K562 (cell line): ENCODE data around the gene P2RY8. TPM values are rescaled to one million over a fixed set of nuclear protein-coding genes. Genes with fewer than 3 reads are reported as not detected.
"Not testable (repeated sequence)": the region's sequence is repeated elsewhere in the genome, so short reads cannot be mapped to it uniquely, and the experiment has no call there.

Experiments
- ATAC-seq: fragments of 200-7000 bp; cut with Tn5 transposase; 3 replicates; pipeline ENCODE4 v1.9.1; 2020; ENCODE audit warnings: moderate library complexity
- BruUV-seq: library from RNA; stranded (reverse); fragments of 400-500 nt; replicated peaks from 2 replicates; lab custom pipeline; 2021; lab: Mats Ljungman, UMichigan
- CTCF ChIA-PET: fragments of 300-600 bp; formaldehyde crosslinking; extraction: SDS; loops from one replicate; lab custom pipeline; 2021; ENCODE audit warnings: low intra/inter-chr PET ratio; lab: Yijun Ruan, JAX
- POLR2A ChIA-PET: fragments of 300-600, 350-650 bp; sonication (Branson Sonifier 250); formaldehyde crosslinking; extraction: SDS; loops from one replicate; lab custom pipeline; 2021; ENCODE audit warnings: antibody characterized with exemption, inconsistent platforms; lab: Yijun Ruan, JAX
- DNase-seq, 4 experiments: peaks; one replicate each; pipeline versions ENCODE4 v3.0.0 to v3.0.0-alpha.2; 2011 to 2018; ENCODE audit warnings: low spot score in 3 of 4, mixed read lengths in 3 of 4; ENCODE audit errors: extremely low read depth in 1 of 4
- FAIRE-seq: peaks from 2 replicates; lab custom pipeline; 2011; peaks lifted over from hg19 to GRCh38; lab: Jason Lieb, UNC
- H2AFZ ChIP-seq: 2 replicates; pipeline ENCODE4 v1.6.0; 2011; ENCODE audit warnings: low read depth, low read length, control low read depth, inconsistent platforms
- H3K27ac ChIP-seq: fragments of 200-600 bp; 3 replicates; pipeline ENCODE4 v1.8.0; 2011; ENCODE audit warnings: low read depth, mild to moderate bottlenecking, control low read depth, inconsistent platforms, low read length, moderate library complexity, mixed read lengths; ENCODE audit errors: extremely low read depth
- H3K27me3 ChIP-seq, 2 experiments: fragments of 300-600 bp in 1 of 2; 2 replicates in 1 of 2; 3 replicates in 1 of 2; pipeline versions ENCODE4 v1.6.0 to v1.8.0; 2011; ENCODE audit warnings: inconsistent platforms in 2 of 2, low read length in 2 of 2, mild to moderate bottlenecking in 1 of 2, mixed read lengths in 1 of 2, moderate library complexity in 1 of 2; ENCODE audit not compliant: control insufficient read depth in 2 of 2, insufficient read depth in 2 of 2
- H3K36me3 ChIP-seq: fragments of 300-600 bp; 3 replicates; pipeline ENCODE4 v1.8.0; 2011; ENCODE audit warnings: mild to moderate bottlenecking, low read length, inconsistent platforms; ENCODE audit not compliant: control insufficient read depth, insufficient read depth
- H3K4me1 ChIP-seq, 2 experiments: fragments of 200-600 bp in 1 of 2; replicated peaks in 1 of 2; 2 replicates in 1 of 2; 3 replicates in 1 of 2; pipeline versions ENCODE4 v1.5.1 to v1.8.0; 2011; ENCODE audit warnings: inconsistent platforms in 2 of 2, low read length in 2 of 2, mild to moderate bottlenecking in 1 of 2, mixed read lengths in 1 of 2, moderate library complexity in 1 of 2; ENCODE audit not compliant: control insufficient read depth in 2 of 2, insufficient read depth in 2 of 2
- H3K4me2 ChIP-seq: 2 replicates; pipeline ENCODE4 v1.6.1; 2011; ENCODE audit warnings: low read length, control low read depth, inconsistent platforms, mixed read lengths; ENCODE audit not compliant: insufficient read depth
- H3K4me3 ChIP-seq: fragments of 200-600 bp; sonication (generic), shearing (Covaris generic); 2 replicates; pipeline ENCODE4 v1.5.1; 2016; ENCODE audit warnings: control low read depth, inconsistent platforms
- H3K79me2 ChIP-seq: fragments of 200-600 bp; 3 replicates; pipeline ENCODE4 v1.8.0; 2011; ENCODE audit warnings: low read length, inconsistent platforms; ENCODE audit not compliant: control insufficient read depth, insufficient read depth
- H3K9ac ChIP-seq, 2 experiments: 2 replicates each; pipeline versions ENCODE4 v1.6.0 to v1.6.1; 2011; ENCODE audit warnings: low read depth in 2 of 2, low read length in 2 of 2, control low read depth in 1 of 2, inconsistent platforms in 1 of 2, mild to moderate bottlenecking in 1 of 2, mixed read lengths in 1 of 2; ENCODE audit not compliant: insufficient read depth in 1 of 2
- H3K9me1 ChIP-seq: one replicate; pipeline ENCODE4 v1.6.0; 2011; ENCODE audit warnings: inconsistent platforms, mild to moderate bottlenecking, low read length, moderate library complexity; ENCODE audit not compliant: control insufficient read depth, insufficient read depth
- H3K9me3 ChIP-seq: replicated peaks from 2 replicates; pipeline ENCODE4 v1.5.1; 2011; ENCODE audit warnings: low read depth, low read length, inconsistent platforms; ENCODE audit not compliant: control insufficient read depth, insufficient read depth
- H4K20me1 ChIP-seq: replicated peaks from 2 replicates; pipeline ENCODE4 v1.6.1; 2011; ENCODE audit warnings: low read length, inconsistent platforms, mixed read lengths; ENCODE audit not compliant: control insufficient read depth, insufficient read depth
- ETS2 ChIP-seq: IDR thresholded peaks from 2 replicates; pipeline ENCODE4 v1.6.1; 2016; ENCODE audit warnings: borderline replicate concordance, missing genetic modification characterization, mild to moderate bottlenecking, moderate library complexity, missing compliant biosample characterization; ENCODE audit not compliant: poor library complexity, severe bottlenecking
- JUN ChIP-seq, 2 experiments: sonication (generic) in 1 of 2; formaldehyde crosslinking in 1 of 2; IDR thresholded peaks; 2 replicates each; pipeline versions ENCODE4 v1.6.1 to v1.8.0; 2012 to 2022; ENCODE audit warnings: borderline replicate concordance in 2 of 2, mild to moderate bottlenecking in 2 of 2, improper control_type of control experiment in 1 of 2, low read depth in 1 of 2, low read length in 1 of 2, missing genetic modification reagents in 1 of 2
- MAFG ChIP-seq: fragments of 450-650 bp; conservative IDR thresholded peaks from 2 replicates; pipeline ENCODE4 v1.6.1; 2016; ENCODE audit warnings: missing genetic modification characterization, missing compliant biosample characterization
- MCM5 ChIP-seq: fragments of 450-650 bp; IDR thresholded peaks from 2 replicates; pipeline ENCODE4 v1.6.1; 2016; ENCODE audit warnings: low read depth
- SETDB1 ChIP-seq: IDR thresholded peaks from one replicate; pipeline ENCODE4 v1.6.1; 2012; ENCODE audit warnings: low read length, control low read depth, inconsistent platforms
- XRCC3 ChIP-seq: fragments of 450-650 bp; IDR thresholded peaks from 2 replicates; pipeline ENCODE4 v1.6.1; 2017; ENCODE audit warnings: mild to moderate bottlenecking, moderate library complexity
- ZNF253 ChIP-seq: fragments of 250-450 bp; sonication (Bioruptor Pico); conservative IDR thresholded peaks from 2 replicates; pipeline ENCODE4 v1.6.1; 2021; ENCODE audit warnings: mild to moderate bottlenecking
- WGBS: fragments of 100-300 bp; shearing (Covaris generic); methylation state at CpG from one replicate; pipeline ENCODE4 v1.1.6; 2016; ENCODE audit warnings: low coverage, mixed read lengths; ENCODE audit not compliant: insufficient coverage; ENCODE audit errors: missing lambda C conversion rate; 5-methylcytosine and 5-hydroxymethylcytosine counted together
- in situ Hi-C: fragments of 300-500 bp; cut with MboI; formaldehyde crosslinking; loops from 4 replicates; pipeline ENCODE4 v1.15.0; 2018; ENCODE audit warnings: inconsistent platforms, mixed read lengths
- intact Hi-C: fragments of 100-400 bp; cut with micrococcal nuclease; formaldehyde crosslinking; loops from 2 replicates; pipeline ENCODE4 v1.14.2; 2022
- polyA plus RNA-seq, 8 experiments: library from polyadenylated mRNA; depleted of rRNA in 4 of 8; stranded (reverse) in 5 of 8; unstranded in 3 of 8; fragments of >200 nt; fragmentation: Nextera tagmentation in 2 of 8; fragmentation: Illumina TruSeq in 1 of 8; extraction: Ambion mirVana in 2 of 8; extraction: Trizol in 1 of 8; gene quantifications; 2 replicates each; pipeline versions ENCODE4 v1.2.1 to v1.2.3, GENCODE V29; 2011 to 2014; ENCODE audit warnings: inconsistent platforms in 1 of 8, missing spikeins in 1 of 8
- total RNA-seq, 7 experiments: library from RNA; depleted of rRNA in 6 of 7; stranded (reverse); fragments of >200 nt in 6 of 7; fragmentation: Illumina TruSeq in 2 of 7; extraction: Trizol in 2 of 7; gene quantifications; 2 replicates each; pipeline versions ENCODE4 v1.2.1 to v1.2.3, GENCODE V29; 2011 to 2021; ENCODE audit warnings: low replicate concordance in 1 of 7
- TF ChIP-seq, protein P1 (sequence below): fragments of 450-650 bp; IDR thresholded peaks from 2 replicates; pipeline ENCODE4 v1.6.1; 2016; ENCODE audit warnings: low read depth

Gene P2RY8
- total and polyA plus RNA-seq, 9 of the 15 experiments (the other 6 are each of a cell fraction or from before 2014, with no cell fraction given), result 0.04 to 0.69 (median 0.08) TPM; not detected in 3

DNA sequence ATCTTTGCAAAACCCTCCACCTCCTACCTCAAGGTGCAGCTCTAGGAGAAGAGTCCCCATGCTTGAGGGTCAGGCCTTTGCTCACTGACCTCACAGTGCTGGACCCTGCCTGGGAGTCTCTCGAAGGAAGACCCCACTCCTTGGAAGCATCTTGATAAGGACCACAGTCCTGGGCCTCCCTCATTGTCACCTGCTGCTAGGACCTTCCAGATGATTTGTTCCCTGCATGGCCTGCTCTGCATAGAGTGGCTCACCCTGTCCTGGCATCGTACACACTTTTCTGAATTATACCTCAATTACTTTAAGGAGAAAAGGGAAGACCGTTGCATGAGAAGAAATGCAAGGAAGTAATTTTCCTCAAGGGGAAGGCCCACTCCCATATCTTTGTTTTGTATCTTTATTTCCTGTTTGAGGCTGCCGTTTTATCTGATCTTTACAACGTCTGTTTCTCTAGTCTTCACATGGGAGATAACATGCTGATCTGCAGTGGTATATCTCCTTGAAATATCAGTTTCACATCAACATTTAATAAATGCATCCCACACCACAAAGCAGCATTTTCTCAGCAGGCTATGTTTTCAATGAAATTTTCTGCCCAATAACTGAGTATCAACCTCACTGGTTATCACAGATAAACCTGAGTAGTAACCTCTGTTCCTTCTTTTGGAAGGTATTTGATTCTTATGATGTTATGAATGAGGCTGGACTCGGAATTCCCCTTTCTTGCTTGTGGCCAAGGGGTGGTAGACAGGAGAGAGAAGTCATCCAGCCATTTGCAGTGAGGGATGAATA lies 39.4 kb upstream of the P2RY8 start (continued):
- TF ChIP-seq, protein P1, sequence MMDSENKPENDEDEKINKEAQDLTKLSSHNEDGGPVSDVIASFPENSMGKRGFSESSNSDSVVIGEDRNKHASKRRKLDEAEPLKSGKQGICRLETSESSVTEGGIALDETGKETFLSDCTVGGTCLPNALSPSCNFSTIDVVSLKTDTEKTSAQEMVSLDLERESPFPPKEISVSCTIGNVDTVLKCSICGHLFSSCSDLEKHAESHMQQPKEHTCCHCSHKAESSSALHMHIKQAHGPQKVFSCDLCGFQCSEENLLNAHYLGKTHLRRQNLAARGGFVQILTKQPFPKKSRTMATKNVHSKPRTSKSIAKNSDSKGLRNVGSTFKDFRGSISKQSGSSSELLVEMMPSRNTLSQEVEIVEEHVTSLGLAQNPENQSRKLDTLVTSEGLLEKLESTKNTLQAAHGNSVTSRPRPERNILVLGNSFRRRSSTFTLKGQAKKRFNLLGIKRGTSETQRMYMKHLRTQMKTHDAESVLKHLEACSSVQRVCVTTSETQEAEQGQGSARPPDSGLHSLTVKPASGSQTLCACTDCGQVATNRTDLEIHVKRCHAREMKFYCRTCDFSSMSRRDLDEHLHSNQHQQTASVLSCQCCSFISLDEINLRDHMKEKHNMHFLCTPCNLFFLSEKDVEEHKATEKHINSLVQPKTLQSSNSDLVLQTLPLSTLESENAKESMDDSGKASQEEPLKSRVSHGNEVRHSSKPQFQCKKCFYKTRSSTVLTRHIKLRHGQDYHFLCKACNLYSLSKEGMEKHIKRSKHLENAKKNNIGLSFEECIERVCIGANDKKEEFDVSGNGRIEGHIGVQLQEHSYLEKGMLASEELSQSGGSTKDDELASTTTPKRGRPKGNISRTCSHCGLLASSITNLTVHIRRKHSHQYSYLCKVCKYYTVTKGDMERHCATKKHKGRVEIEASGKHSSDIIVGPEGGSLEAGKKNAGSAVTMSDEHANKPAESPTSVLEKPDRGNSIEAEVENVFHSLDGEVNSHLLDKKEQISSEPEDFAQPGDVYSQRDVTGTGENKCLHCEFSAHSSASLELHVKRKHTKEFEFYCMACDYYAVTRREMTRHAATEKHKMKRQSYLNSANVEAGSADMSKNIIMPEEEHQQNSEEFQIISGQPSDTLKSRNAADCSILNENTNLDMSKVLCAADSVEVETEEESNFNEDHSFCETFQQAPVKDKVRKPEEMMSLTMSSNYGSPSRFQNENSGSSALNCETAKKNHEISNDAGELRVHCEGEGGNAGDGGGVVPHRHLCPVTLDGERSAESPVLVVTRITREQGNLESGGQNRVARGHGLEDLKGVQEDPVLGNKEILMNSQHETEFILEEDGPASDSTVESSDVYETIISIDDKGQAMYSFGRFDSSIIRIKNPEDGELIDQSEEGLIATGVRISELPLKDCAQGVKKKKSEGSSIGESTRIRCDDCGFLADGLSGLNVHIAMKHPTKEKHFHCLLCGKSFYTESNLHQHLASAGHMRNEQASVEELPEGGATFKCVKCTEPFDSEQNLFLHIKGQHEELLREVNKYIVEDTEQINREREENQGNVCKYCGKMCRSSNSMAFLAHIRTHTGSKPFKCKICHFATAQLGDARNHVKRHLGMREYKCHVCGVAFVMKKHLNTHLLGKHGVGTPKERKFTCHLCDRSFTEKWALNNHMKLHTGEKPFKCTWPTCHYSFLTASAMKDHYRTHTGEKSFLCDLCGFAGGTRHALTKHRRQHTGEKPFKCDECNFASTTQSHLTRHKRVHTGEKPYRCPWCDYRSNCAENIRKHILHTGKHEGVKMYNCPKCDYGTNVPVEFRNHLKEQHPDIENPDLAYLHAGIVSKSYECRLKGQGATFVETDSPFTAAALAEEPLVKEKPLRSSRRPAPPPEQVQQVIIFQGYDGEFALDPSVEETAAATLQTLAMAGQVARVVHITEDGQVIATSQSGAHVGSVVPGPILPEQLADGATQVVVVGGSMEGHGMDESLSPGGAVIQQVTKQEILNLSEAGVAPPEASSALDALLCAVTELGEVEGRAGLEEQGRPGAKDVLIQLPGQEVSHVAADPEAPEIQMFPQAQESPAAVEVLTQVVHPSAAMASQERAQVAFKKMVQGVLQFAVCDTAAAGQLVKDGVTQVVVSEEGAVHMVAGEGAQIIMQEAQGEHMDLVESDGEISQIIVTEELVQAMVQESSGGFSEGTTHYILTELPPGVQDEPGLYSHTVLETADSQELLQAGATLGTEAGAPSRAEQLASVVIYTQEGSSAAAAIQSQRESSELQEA, result no peak
- no peak for TF ChIP-seq ETS2 (tag)
- no peak for TF ChIP-seq XRCC3
- TF ChIP-seq SETDB1, result no peak
- TF ChIP-seq ZNF253, result no peak
- TF ChIP-seq JUN (IDR thresholded peaks at IDR 0.05; ENCODE audit: borderline replicate concordance, low read depth, low read length), result no peak
- TF ChIP-seq JUN (CRISPR knock-in tag; IDR thresholded peaks at IDR 0.05; ENCODE audit: borderline replicate concordance), result no peak
- no peak for TF ChIP-seq MAFG (tag)
- no peak for TF ChIP-seq MCM5

DNA sequence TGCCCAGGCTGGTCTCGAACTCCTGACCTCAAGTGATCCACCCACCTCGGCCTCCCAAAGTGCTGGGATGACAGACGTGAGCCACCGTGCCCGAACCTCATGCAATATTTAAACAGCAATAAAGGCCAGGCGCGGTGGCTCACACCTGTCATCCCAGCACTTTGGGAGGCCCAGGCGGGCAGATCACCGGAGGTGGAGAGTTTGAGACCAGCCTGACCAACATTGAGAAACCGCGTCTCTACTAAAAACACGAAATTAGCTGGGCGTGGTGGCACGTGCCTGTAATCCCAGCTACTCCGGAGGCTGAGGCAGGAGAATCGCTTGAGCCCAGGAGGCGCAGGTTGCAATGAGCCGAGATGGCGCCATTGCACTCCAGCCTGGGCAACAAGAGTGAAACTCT lies 37.2 kb upstream of the P2RY8 start:
- intact Hi-C loops, result not testable (repeated sequence)

More for the DNA sequence above, 37.2 kb upstream of the P2RY8 start:
- POLR2A ChIA-PET, ATAC-seq, H3K79me2 ChIP-seq, H4K20me1 ChIP-seq, H2AFZ ChIP-seq, H3K9me1 ChIP-seq, DNase-seq, H3K27me3 ChIP-seq, H3K4me3 ChIP-seq, CTCF ChIA-PET, H3K36me3 ChIP-seq, BruUV-seq, H3K9ac ChIP-seq, H3K4me2 ChIP-seq, H3K9me3 ChIP-seq, FAIRE-seq, H3K27ac ChIP-seq, H3K4me1 ChIP-seq: not testable (repeated sequence)
- in situ Hi-C loops, result loop anchor here (10.0 kb wide), 1 partner anchor 109 kb away; no protein-coding TSS in a partner anchor
- whole genome bisulfite sequencing, result 10% methylated on average over 15 of the region's 19 CpGs
